Lower leg skin (tissue), 3 donors: ENCODE data around the gene TBL2.

ENCODE experiments used
- POLR2A ChIP-seq, 2 donors: fragments of 450-650 bp; IDR thresholded peaks; one replicate each; pipeline ENCODE4 v1.6.1; 2016 to 2017; ENCODE audit warnings: antibody characterized with exemption in 2 of 2, mild to moderate bottlenecking in 1 of 2, moderate library complexity in 1 of 2
- TF ChIP-seq, protein P1 (sequence below), 3 donors: fragments of 450-650 bp; IDR thresholded peaks; one replicate each; pipeline ENCODE4 v1.5.1; 2016; ENCODE audit warnings: antibody characterized with exemption in 3 of 3, mild to moderate bottlenecking in 3 of 3, moderate library complexity in 2 of 3

DNA sequence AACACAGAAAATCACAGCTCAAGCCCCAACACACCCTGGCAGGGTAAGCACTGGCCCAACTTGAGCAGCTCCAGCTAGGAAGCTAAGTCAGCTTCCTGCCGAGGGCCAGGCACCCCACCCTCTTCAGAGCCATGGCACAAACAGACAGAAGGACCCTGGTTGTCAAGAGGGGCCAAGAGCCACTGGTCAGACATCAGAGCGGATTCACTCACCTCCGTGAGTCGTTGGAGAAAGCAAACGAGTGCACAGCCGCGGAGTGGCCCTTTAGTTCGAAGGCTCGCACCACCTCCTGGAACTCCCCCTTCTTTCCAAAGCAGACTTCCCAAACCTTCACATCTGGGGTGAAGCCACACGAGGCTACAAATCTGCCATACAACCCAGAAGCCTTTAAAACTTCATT, 7.4 kb downstream of the TBL2 start:
- TF ChIP-seq, protein P1, sequence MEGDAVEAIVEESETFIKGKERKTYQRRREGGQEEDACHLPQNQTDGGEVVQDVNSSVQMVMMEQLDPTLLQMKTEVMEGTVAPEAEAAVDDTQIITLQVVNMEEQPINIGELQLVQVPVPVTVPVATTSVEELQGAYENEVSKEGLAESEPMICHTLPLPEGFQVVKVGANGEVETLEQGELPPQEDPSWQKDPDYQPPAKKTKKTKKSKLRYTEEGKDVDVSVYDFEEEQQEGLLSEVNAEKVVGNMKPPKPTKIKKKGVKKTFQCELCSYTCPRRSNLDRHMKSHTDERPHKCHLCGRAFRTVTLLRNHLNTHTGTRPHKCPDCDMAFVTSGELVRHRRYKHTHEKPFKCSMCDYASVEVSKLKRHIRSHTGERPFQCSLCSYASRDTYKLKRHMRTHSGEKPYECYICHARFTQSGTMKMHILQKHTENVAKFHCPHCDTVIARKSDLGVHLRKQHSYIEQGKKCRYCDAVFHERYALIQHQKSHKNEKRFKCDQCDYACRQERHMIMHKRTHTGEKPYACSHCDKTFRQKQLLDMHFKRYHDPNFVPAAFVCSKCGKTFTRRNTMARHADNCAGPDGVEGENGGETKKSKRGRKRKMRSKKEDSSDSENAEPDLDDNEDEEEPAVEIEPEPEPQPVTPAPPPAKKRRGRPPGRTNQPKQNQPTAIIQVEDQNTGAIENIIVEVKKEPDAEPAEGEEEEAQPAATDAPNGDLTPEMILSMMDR (IDR thresholded peaks at IDR 0.05): no peak
- no peak for TF ChIP-seq POLR2A (IDR thresholded peaks at IDR 0.05)
